Hepatocyte (in vitro differentiated cells): ENCODE measurements around the gene PLP1.
"Not testable (repeated sequence)": the region's sequence is repeated elsewhere in the genome, so short reads cannot be mapped to it uniquely, and the experiment has no call there.

ENCODE experiments used
- EZH2 ChIP-seq: fragments of 200-600 bp; sonication (generic); IDR thresholded peaks from 2 replicates; pipeline ENCODE4 v1.6.1; 2016; ENCODE audit warnings: antibody characterized with exemption, mild to moderate bottlenecking, borderline replicate concordance
- EZH2phosphoT487 ChIP-seq: fragments of 200-600 bp; sonication (generic); IDR thresholded peaks from one replicate; pipeline ENCODE4 v1.6.1; 2018; ENCODE audit warnings: antibody characterized with exemption, mild to moderate bottlenecking, low read depth, moderate library complexity; ENCODE audit not compliant: unreplicated experiment, severe bottlenecking
- TF ChIP-seq, protein P1 (sequence below): fragments of 200-600 bp; sonication (generic); IDR thresholded peaks from 2 replicates; pipeline ENCODE4 v1.5.1; 2016; ENCODE audit warnings: antibody characterized with exemption, mild to moderate bottlenecking; ENCODE audit not compliant: poor library complexity

DNA sequence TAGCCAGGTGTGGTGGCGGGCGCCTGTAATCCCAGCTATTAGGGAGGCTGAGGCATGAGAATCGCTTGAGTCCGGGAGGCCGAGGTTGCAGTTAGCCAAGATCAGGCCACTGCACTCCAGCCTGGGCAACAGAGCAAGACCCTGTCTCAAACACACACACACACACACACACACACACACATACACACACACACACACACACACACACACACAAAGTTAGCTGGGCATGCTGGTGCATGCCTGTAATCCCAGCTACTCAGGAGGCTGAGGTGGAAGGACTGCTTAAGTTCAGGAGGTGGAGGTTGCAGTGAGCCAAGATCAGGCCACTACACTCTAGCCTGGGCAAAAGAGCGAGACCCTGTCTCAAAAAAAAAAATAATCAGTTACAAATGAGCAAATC is 44.2 kb downstream of the PLP1 start:
- TF ChIP-seq, protein P1, sequence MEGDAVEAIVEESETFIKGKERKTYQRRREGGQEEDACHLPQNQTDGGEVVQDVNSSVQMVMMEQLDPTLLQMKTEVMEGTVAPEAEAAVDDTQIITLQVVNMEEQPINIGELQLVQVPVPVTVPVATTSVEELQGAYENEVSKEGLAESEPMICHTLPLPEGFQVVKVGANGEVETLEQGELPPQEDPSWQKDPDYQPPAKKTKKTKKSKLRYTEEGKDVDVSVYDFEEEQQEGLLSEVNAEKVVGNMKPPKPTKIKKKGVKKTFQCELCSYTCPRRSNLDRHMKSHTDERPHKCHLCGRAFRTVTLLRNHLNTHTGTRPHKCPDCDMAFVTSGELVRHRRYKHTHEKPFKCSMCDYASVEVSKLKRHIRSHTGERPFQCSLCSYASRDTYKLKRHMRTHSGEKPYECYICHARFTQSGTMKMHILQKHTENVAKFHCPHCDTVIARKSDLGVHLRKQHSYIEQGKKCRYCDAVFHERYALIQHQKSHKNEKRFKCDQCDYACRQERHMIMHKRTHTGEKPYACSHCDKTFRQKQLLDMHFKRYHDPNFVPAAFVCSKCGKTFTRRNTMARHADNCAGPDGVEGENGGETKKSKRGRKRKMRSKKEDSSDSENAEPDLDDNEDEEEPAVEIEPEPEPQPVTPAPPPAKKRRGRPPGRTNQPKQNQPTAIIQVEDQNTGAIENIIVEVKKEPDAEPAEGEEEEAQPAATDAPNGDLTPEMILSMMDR: not testable (repeated sequence)
- not testable (repeated sequence) for TF ChIP-seq EZH2, EZH2phosphoT487
